Measurements from ENCODE around the gene TFAP2A.

TFAP2A gene

GRCh38 chr6:10416863-10417641 is 2.2 kb upstream of the TFAP2A start:
- H3K27me3 ChIP-seq (ENCODE audit: insufficient read depth, low read length), result peaks cover 8% of the 10 kb centered on the region
- peak overlapping the region; percentile 90 for H3K18ac ChIP-seq (ENCODE audit: low read length)
- H3K79me1 ChIP-seq (ENCODE audit: low read length), result peaks cover 81% of the 10 kb centered on the region
- H3K4me3 ChIP-seq (ENCODE audit: low read depth, low read length), result peak overlapping the region; percentile 70
- H3K23ac ChIP-seq (ENCODE audit: low read length), result no peak overlapping the region
- peak overlapping the region; percentile 91 for H2BK120ac ChIP-seq (ENCODE audit: insufficient read depth, low read length, poor library complexity)
- WGBS (ENCODE audit: extremely low coverage, insufficient coverage, insufficient read length), result no CpG with 5 or more reads among the region's 48 CpGs
- peak overlapping the region; percentile 53 for H2BK12ac ChIP-seq (ENCODE audit: low read length)
- H2BK5ac ChIP-seq (ENCODE audit: low read depth, low read length, poor library complexity), result peak overlapping the region; percentile 50
- H4K12ac ChIP-seq (ENCODE audit: low read depth, low read length), result peak overlapping the region; percentile 65
- peak overlapping the region; percentile 13 for H2AFZ ChIP-seq (ENCODE audit: insufficient read depth, low read length, poor library complexity)
- peak overlapping the region; percentile 88 for H3K9ac ChIP-seq (ENCODE audit: low read length)
- peaks cover 20 to 34% of the 10 kb centered on the region in 2 experiments for H3K4me1 ChIP-seq (ENCODE audit: control insufficient read depth in 1 of 2, insufficient read depth in 2 of 2, low read length in 2 of 2)
- H4K91ac ChIP-seq (ENCODE audit: low read depth, low read length), result peak overlapping the region; percentile 95
- no peaks in the 10 kb centered on the region for H3K36me3 ChIP-seq (ENCODE audit: control insufficient read depth in 1 of 2, insufficient read depth in 2 of 2, low read length in 2 of 2)
- peaks cover 2% of the 10 kb centered on the region for H3K9me3 ChIP-seq (ENCODE audit: insufficient read depth, low read depth, low read length)
- H3K4ac ChIP-seq (ENCODE audit: low read depth, low read length), result peak overlapping the region; percentile 97
- peak overlapping the region; percentile 97 for H3K27ac ChIP-seq (ENCODE audit: low read depth, low read length)
- peak overlapping the region; percentile 49 for H4K8ac ChIP-seq (ENCODE audit: low read depth, low read length)
- peak overlapping the region; percentile 29 for H3K14ac ChIP-seq (ENCODE audit: low read length)
- peak in 1 of 2 donors; percentile 54 for DNase-seq
- H2AK5ac ChIP-seq (ENCODE audit: low read length), result peak overlapping the region; percentile 31
- H3K4me2 ChIP-seq (ENCODE audit: low read length), result peak overlapping the region; percentile 94
- H3K79me2 ChIP-seq (ENCODE audit: control insufficient read depth, insufficient read depth, low read length, poor library complexity), result peaks cover 62% of the 10 kb centered on the region

GRCh38 chr6:10416516-10416862 is 1.6 kb upstream of the TFAP2A start:
- Histone ChIP-seq H2AK5ac (ENCODE audit: low read length) (peak overlapping the region; percentile 1), H3K79me1 (ENCODE audit: low read length) (peaks cover 87% of the 10 kb centered on the region), H3K4me3 (ENCODE audit: low read depth, low read length) (peak overlapping the region; percentile 70), H3K27ac (ENCODE audit: low read depth, low read length) (peak overlapping the region; percentile 97), H3K23ac (ENCODE audit: low read length) (no peak overlapping the region), H4K91ac (ENCODE audit: low read depth, low read length) (peak overlapping the region; percentile 95), H4K12ac (ENCODE audit: low read depth, low read length) (peak overlapping the region; percentile 65), H4K8ac (ENCODE audit: low read depth, low read length) (peak overlapping the region; percentile 49), H3K36me3 (ENCODE audit: control insufficient read depth in 1 of 2, insufficient read depth in 2 of 2, low read length in 2 of 2) (peaks cover 2 to 4% of the 10 kb centered on the region in 2 experiments), H3K4me1 (ENCODE audit: control insufficient read depth in 1 of 2, insufficient read depth in 2 of 2, low read length in 2 of 2) (peaks cover 16 to 30% of the 10 kb centered on the region in 2 experiments), H3K14ac (ENCODE audit: low read length) (peak overlapping the region; percentile 29), H2AFZ (ENCODE audit: insufficient read depth, low read length, poor library complexity) (peak overlapping the region; percentile 13), H3K18ac (ENCODE audit: low read length) (peak overlapping the region; percentile 90), H3K4ac (ENCODE audit: low read depth, low read length) (peak overlapping the region; percentile 97), H3K9ac (ENCODE audit: low read length) (peak overlapping the region; percentile 88), H2BK5ac (ENCODE audit: low read depth, low read length, poor library complexity) (peak overlapping the region; percentile 50), H3K4me2 (ENCODE audit: low read length) (peak overlapping the region; percentile 94), H3K27me3 (ENCODE audit: insufficient read depth, low read length) (peaks cover 2% of the 10 kb centered on the region), H3K9me3 (ENCODE audit: insufficient read depth, low read depth, low read length) (no peaks in the 10 kb centered on the region), H3K79me2 (ENCODE audit: control insufficient read depth, insufficient read depth, low read length, poor library complexity) (peaks cover 67% of the 10 kb centered on the region), H2BK120ac (ENCODE audit: insufficient read depth, low read length, poor library complexity) (peak overlapping the region; percentile 91), H2BK12ac (ENCODE audit: low read length) (peak overlapping the region; percentile 53)
- no CpG with 5 or more reads among the region's 5 CpGs for WGBS (ENCODE audit: extremely low coverage, insufficient coverage, insufficient read length)
- DNase-seq, result no peak

GRCh38 chr6:10415617-10416480 is 975 bp upstream of the TFAP2A start:
- no peak for DNase-seq
- no CpG with 5 or more reads among the region's 36 CpGs for WGBS (ENCODE audit: extremely low coverage, insufficient coverage, insufficient read length)
- peak overlapping the region; percentile 97 for H3K27ac ChIP-seq (ENCODE audit: low read depth, low read length)

More at GRCh38 chr6:10415617-10416480, 975 bp upstream of the TFAP2A start:
- Histone ChIP-seq H4K91ac (ENCODE audit: low read depth, low read length) (peak overlapping the region; percentile 49), H3K4me2 (ENCODE audit: low read length) (peak overlapping the region; percentile 94), H3K9ac (ENCODE audit: low read length) (peak overlapping the region; percentile 64), H2BK12ac (ENCODE audit: low read length) (no peak overlapping the region), H4K12ac (ENCODE audit: low read depth, low read length) (peak overlapping the region; percentile 45), H3K18ac (ENCODE audit: low read length) (peak overlapping the region; percentile 73), H3K14ac (ENCODE audit: low read length) (peak overlapping the region; percentile 70), H3K9me3 (ENCODE audit: insufficient read depth, low read depth, low read length) (no peaks in the 10 kb centered on the region), H3K36me3 (ENCODE audit: control insufficient read depth in 1 of 2, insufficient read depth in 2 of 2, low read length in 2 of 2) (peaks cover 7 to 10% of the 10 kb centered on the region in 2 experiments), H3K4me1 (ENCODE audit: control insufficient read depth in 1 of 2, insufficient read depth in 2 of 2, low read length in 2 of 2) (peaks cover 12 to 25% of the 10 kb centered on the region in 2 experiments), H2AK5ac (ENCODE audit: low read length) (peak overlapping the region; percentile 21), H3K79me2 (ENCODE audit: control insufficient read depth, insufficient read depth, low read length, poor library complexity) (peaks cover 73% of the 10 kb centered on the region), H2AFZ (ENCODE audit: insufficient read depth, low read length, poor library complexity) (peak overlapping the region; percentile 32), H3K4ac (ENCODE audit: low read depth, low read length) (peak overlapping the region; percentile 57), H3K27me3 (ENCODE audit: insufficient read depth, low read length) (no peaks in the 10 kb centered on the region), H3K23ac (ENCODE audit: low read length) (no peak overlapping the region), H2BK120ac (ENCODE audit: insufficient read depth, low read length, poor library complexity) (peak overlapping the region; percentile 63), H4K8ac (ENCODE audit: low read depth, low read length) (peak overlapping the region; percentile 76), H2BK5ac (ENCODE audit: low read depth, low read length, poor library complexity) (peak overlapping the region; percentile 63), H3K4me3 (ENCODE audit: low read depth, low read length) (peak overlapping the region; percentile 89), H3K79me1 (ENCODE audit: low read length) (peaks cover 88% of the 10 kb centered on the region)

Data from trophoblast cell (in vitro differentiated cells and primary cell).